Karpas-422 (cell line): ENCODE data around the gene FHIP1A. TPM values are rescaled to one million over a fixed set of nuclear protein-coding genes. Genes with fewer than 3 reads are reported as not detected.

Source experiments
- DNase-seq: peaks from one replicate; pipeline ENCODE4 v3.0.0-alpha.2; 2015
- H2AFZ ChIP-seq: fragments of 200-600 bp; sonication (generic); 2 replicates; pipeline ENCODE4 v1.6.1; 2014; ENCODE audit warnings: antibody characterized with exemption, low read length, mixed read lengths
- H3K27ac ChIP-seq: fragments of 200-600 bp; sonication (generic); 2 replicates; pipeline ENCODE4 v1.5.1; 2014; ENCODE audit warnings: mild to moderate bottlenecking, low read length, moderate library complexity
- H3K27me3 ChIP-seq: fragments of 200-600 bp; sonication (generic); 2 replicates; pipeline ENCODE4 v1.6.1; 2014; ENCODE audit warnings: low read length, mixed read lengths
- H3K36me3 ChIP-seq: fragments of 200-600 bp; sonication (generic); 2 replicates; pipeline ENCODE4 v1.6.1; 2014; ENCODE audit warnings: low read length, mixed read lengths; ENCODE audit not compliant: insufficient read depth
- H3K4me1 ChIP-seq: fragments of 200-600 bp; sonication (generic); 2 replicates; pipeline ENCODE4 v1.6.1; 2014; ENCODE audit warnings: mild to moderate bottlenecking, low read length, mixed read lengths
- H3K4me2 ChIP-seq: fragments of 200-600 bp; sonication (generic); 2 replicates; pipeline ENCODE4 v1.6.1; 2014; ENCODE audit warnings: low read length, low read depth, mild to moderate bottlenecking; ENCODE audit not compliant: poor library complexity, severe bottlenecking
- H3K4me3 ChIP-seq: fragments of 200-600 bp; sonication (generic); 2 replicates; pipeline ENCODE4 v1.5.1; 2014; ENCODE audit warnings: mild to moderate bottlenecking, antibody characterized with exemption, low read length, mixed read lengths
- H3K79me2 ChIP-seq: fragments of 200-600 bp; sonication (generic); 2 replicates; pipeline ENCODE4 v1.6.1; 2014; ENCODE audit warnings: mild to moderate bottlenecking, low read length, mixed read lengths
- H3K9ac ChIP-seq: fragments of 200-600 bp; sonication (generic); 2 replicates; pipeline ENCODE4 v1.6.0; 2014; ENCODE audit warnings: low read length
- H3K9me2 ChIP-seq: fragments of 200-600 bp; sonication (generic), shearing (Covaris generic); replicated peaks from 2 replicates; pipeline ENCODE4 v1.6.0; 2014; ENCODE audit warnings: mild to moderate bottlenecking, low read length, moderate library complexity; ENCODE audit not compliant: insufficient read depth
- H3K9me3 ChIP-seq: fragments of 300-700, 200-600 bp; sonication (generic); 2 replicates; pipeline ENCODE4 v1.6.1; 2014; ENCODE audit warnings: low read length, mixed read lengths
- H4K20me1 ChIP-seq: fragments of 200-600 bp; sonication (generic); 2 replicates; pipeline ENCODE4 v1.6.1; 2014; ENCODE audit warnings: mild to moderate bottlenecking, antibody characterized with exemption, low read length, low read depth; ENCODE audit not compliant: insufficient read depth
- total RNA-seq: library from RNA; depleted of rRNA; stranded (reverse); fragments of >200 nt; shearing (Covaris generic); gene quantifications from 2 replicates; pipeline ENCODE4 v1.2.3, GENCODE V29; 2014; ENCODE audit warnings: low replicate concordance

The FHIP1A gene
- total RNA-seq, 1 experiment from 2014 or later = not detected

GRCh38 chr4:151434183-151434860 lies 25.3 kb downstream of the FHIP1A start:
- Histone ChIP-seq H3K27ac (no peak overlapping the region), H4K20me1 (no peaks in the 10 kb centered on the region), H3K9ac (no peak overlapping the region), H3K4me3 (no peak overlapping the region), H3K4me1 (no peaks in the 10 kb centered on the region), H3K4me2 (no peak overlapping the region), H3K9me2 (no peaks in the 10 kb centered on the region), H3K9me3 (no peaks in the 10 kb centered on the region), H3K27me3 (no peaks in the 10 kb centered on the region), H3K36me3 (no peaks in the 10 kb centered on the region), H3K79me2 (no peaks in the 10 kb centered on the region), H2AFZ (no peak overlapping the region)
- DNase-seq = no peak

- no peaks in the 10 kb centered on the region for H3K79me2 ChIP-seq
- no peak overlapping the region for H3K27ac ChIP-seq
- no peak overlapping the region for H3K4me2 ChIP-seq
- H3K9me2 ChIP-seq = no peaks in the 10 kb centered on the region
- H3K9me3 ChIP-seq = no peaks in the 10 kb centered on the region
- H4K20me1 ChIP-seq = no peaks in the 10 kb centered on the region
- H3K4me1 ChIP-seq = no peaks in the 10 kb centered on the region
- H2AFZ ChIP-seq = no peak overlapping the region
- H3K27me3 ChIP-seq = no peaks in the 10 kb centered on the region
- H3K9ac ChIP-seq = no peak overlapping the region
- no peak overlapping the region for H3K4me3 ChIP-seq
- DNase-seq = no peak
- H3K36me3 ChIP-seq = no peaks in the 10 kb centered on the region
Observed at GRCh38 chr4:151436093-151436518, 27.1 kb downstream of the FHIP1A start.

GRCh38 chr4:151437505-151437904 lies 28.5 kb downstream of the FHIP1A start:
- Histone ChIP-seq H4K20me1 (no peaks in the 10 kb centered on the region), H3K27me3 (no peaks in the 10 kb centered on the region), H3K4me3 (no peak overlapping the region), H3K79me2 (no peaks in the 10 kb centered on the region), H3K9ac (no peak overlapping the region), H3K4me2 (no peak overlapping the region), H3K27ac (no peak overlapping the region), H2AFZ (no peak overlapping the region), H3K9me3 (no peaks in the 10 kb centered on the region), H3K36me3 (no peaks in the 10 kb centered on the region), H3K9me2 (no peaks in the 10 kb centered on the region), H3K4me1 (no peaks in the 10 kb centered on the region)
- no peak for DNase-seq

- Histone ChIP-seq H3K27me3 (no peaks in the 10 kb centered on the region), H3K4me3 (no peak overlapping the region), H3K79me2 (no peaks in the 10 kb centered on the region), H3K9me2 (no peaks in the 10 kb centered on the region), H3K4me2 (no peak overlapping the region), H4K20me1 (no peaks in the 10 kb centered on the region), H2AFZ (no peak overlapping the region), H3K27ac (no peak overlapping the region), H3K4me1 (no peaks in the 10 kb centered on the region), H3K36me3 (no peaks in the 10 kb centered on the region), H3K9ac (no peak overlapping the region), H3K9me3 (no peaks in the 10 kb centered on the region)
- DNase-seq = no peak
Observed at GRCh38 chr4:151438154-151438553, 29.2 kb downstream of the FHIP1A start.

GRCh38 chr4:151439320-151439719 lies 30.3 kb downstream of the FHIP1A start:
- no peaks in the 10 kb centered on the region for H3K79me2 ChIP-seq
- H3K4me2 ChIP-seq = no peak overlapping the region
- H3K9ac ChIP-seq = no peak overlapping the region
- H3K4me3 ChIP-seq = no peak overlapping the region
- no peaks in the 10 kb centered on the region for H3K36me3 ChIP-seq
- DNase-seq = no peak
- no peaks in the 10 kb centered on the region for H4K20me1 ChIP-seq
- no peaks in the 10 kb centered on the region for H3K4me1 ChIP-seq
- H3K27ac ChIP-seq = no peak overlapping the region
- H3K27me3 ChIP-seq = no peaks in the 10 kb centered on the region
- no peaks in the 10 kb centered on the region for H3K9me2 ChIP-seq
- no peaks in the 10 kb centered on the region for H3K9me3 ChIP-seq
- H2AFZ ChIP-seq = no peak overlapping the region

GRCh38 chr4:151442002-151442401 lies 33.0 kb downstream of the FHIP1A start:
- H3K79me2 ChIP-seq = no peaks in the 10 kb centered on the region
- H3K4me1 ChIP-seq = no peaks in the 10 kb centered on the region
- no peak overlapping the region for H3K27ac ChIP-seq
- no peaks in the 10 kb centered on the region for H3K27me3 ChIP-seq
- no peak overlapping the region for H3K4me2 ChIP-seq
- no peaks in the 10 kb centered on the region for H3K9me2 ChIP-seq
- H3K4me3 ChIP-seq = no peak overlapping the region
- H3K9me3 ChIP-seq = no peaks in the 10 kb centered on the region
- H3K36me3 ChIP-seq = no peaks in the 10 kb centered on the region
- H2AFZ ChIP-seq = no peak overlapping the region
- no peaks in the 10 kb centered on the region for H4K20me1 ChIP-seq
- no peak for DNase-seq
- no peak overlapping the region for H3K9ac ChIP-seq

- no peaks in the 10 kb centered on the region for H3K9me3 ChIP-seq
- no peaks in the 10 kb centered on the region for H3K79me2 ChIP-seq
- H3K9ac ChIP-seq = no peak overlapping the region
- no peaks in the 10 kb centered on the region for H3K27me3 ChIP-seq
- H3K27ac ChIP-seq = no peak overlapping the region
- no peak overlapping the region for H2AFZ ChIP-seq
- no peak for DNase-seq
- H3K4me2 ChIP-seq = no peak overlapping the region
- H3K4me3 ChIP-seq = no peak overlapping the region
- H3K4me1 ChIP-seq = no peaks in the 10 kb centered on the region
- H3K36me3 ChIP-seq = no peaks in the 10 kb centered on the region
- no peaks in the 10 kb centered on the region for H4K20me1 ChIP-seq
- H3K9me2 ChIP-seq = no peaks in the 10 kb centered on the region
Observed at GRCh38 chr4:151443247-151443646, 34.3 kb downstream of the FHIP1A start.

GRCh38 chr4:151443752-151444151 lies 34.8 kb downstream of the FHIP1A start:
- H3K36me3 ChIP-seq = no peaks in the 10 kb centered on the region
- H3K9me3 ChIP-seq = no peaks in the 10 kb centered on the region
- no peaks in the 10 kb centered on the region for H3K79me2 ChIP-seq
- H3K9me2 ChIP-seq = no peaks in the 10 kb centered on the region
- H3K4me2 ChIP-seq = no peak overlapping the region
- no peak overlapping the region for H3K27ac ChIP-seq
- no peaks in the 10 kb centered on the region for H3K27me3 ChIP-seq
- no peaks in the 10 kb centered on the region for H3K4me1 ChIP-seq
- H4K20me1 ChIP-seq = no peaks in the 10 kb centered on the region
- no peak for DNase-seq
- no peak overlapping the region for H2AFZ ChIP-seq
- no peak overlapping the region for H3K9ac ChIP-seq
- H3K4me3 ChIP-seq = no peak overlapping the region
